Caco-2 (cell line): ENCODE data around the gene LIME1. TPM values are rescaled to one million over a fixed set of nuclear protein-coding genes. Genes with fewer than 3 reads are reported as not detected.

Source experiments
- BruUV-seq: library from RNA; stranded (reverse); fragments of 400-500 nt; replicated peaks from 2 replicates; lab custom pipeline; 2021; lab: Mats Ljungman, UMichigan
- CTCF ChIA-PET: fragments of 300-600 bp; sonication (Branson Sonifier 250); formaldehyde crosslinking; loops from one replicate; lab custom pipeline; 2022; ENCODE audit warnings: antibody characterized with exemption; lab: Charles Lee
- POLR2A ChIA-PET: fragments of 300-600 bp; sonication (Branson Sonifier 250); formaldehyde crosslinking; loops from one replicate; lab custom pipeline; 2022; ENCODE audit warnings: antibody characterized with exemption; lab: Charles Lee
- DNase-seq, 2 experiments: peaks; one replicate each; pipeline versions ENCODE4 v3.0.0 to v3.0.0-alpha.2; 2020 to 2022
- H3K27me3 ChIP-seq: replicated peaks from 2 replicates; pipeline ENCODE4 v1.6.0; 2011; ENCODE audit warnings: low read length; ENCODE audit not compliant: control insufficient read depth, insufficient read depth
- H3K36me3 ChIP-seq: 2 replicates; pipeline ENCODE4 v1.5.1; 2011; ENCODE audit warnings: low read length; ENCODE audit not compliant: control insufficient read depth, insufficient read depth
- H3K4me1 ChIP-seq: fragments of 250-450 bp; sonication (Bioruptor Pico); 2 replicates; pipeline ENCODE4 v1.5.1; 2020; ENCODE audit warnings: mild to moderate bottlenecking
- H3K4me3 ChIP-seq: 2 replicates; pipeline ENCODE4 v1.5.1; 2011; ENCODE audit warnings: low read depth, mild to moderate bottlenecking, control low read depth, low read length
- H3K9me3 ChIP-seq: fragments of 250-450 bp; sonication (Bioruptor Pico); 2 replicates; pipeline ENCODE4 v1.5.1; 2020; ENCODE audit warnings: mild to moderate bottlenecking, moderate library complexity
- H3K27ac Mint-ChIP-seq: one replicate; pipeline ENCODE4 v1.8.0; 2022; ENCODE audit warnings: mixed read lengths; ENCODE audit not compliant: unreplicated experiment
- H3K27me3 Mint-ChIP-seq: one replicate; pipeline ENCODE4 v1.8.0; 2022; ENCODE audit warnings: mixed read lengths; ENCODE audit not compliant: insufficient read depth, unreplicated experiment
- H3K36me3 Mint-ChIP-seq: one replicate; pipeline ENCODE4 v1.8.0; 2022; ENCODE audit warnings: mild to moderate bottlenecking, mixed read lengths; ENCODE audit not compliant: insufficient read depth, unreplicated experiment
- H3K4me1 Mint-ChIP-seq: one replicate; pipeline ENCODE4 v1.8.0; 2022; ENCODE audit warnings: low read depth, mixed read lengths; ENCODE audit not compliant: unreplicated experiment
- H3K4me3 Mint-ChIP-seq: one replicate; pipeline ENCODE4 v1.8.0; 2022; ENCODE audit warnings: mild to moderate bottlenecking, moderate library complexity, mixed read lengths; ENCODE audit not compliant: unreplicated experiment
- H3K9me3 Mint-ChIP-seq: one replicate; pipeline ENCODE4 v1.8.0; 2022; ENCODE audit warnings: mixed read lengths; ENCODE audit not compliant: unreplicated experiment
- CTCF ChIP-seq, 2 experiments: fragments of 200-600 bp in 1 of 2; IDR thresholded peaks; 1 replicate in 1 of 2; 2 replicates in 1 of 2; pipeline versions ENCODE4 v1.5.1 to v1.8.0; 2011 to 2022; ENCODE audit warnings: antibody characterized with exemption in 1 of 2, control low read depth in 1 of 2, inconsistent platforms in 1 of 2, low read depth in 1 of 2, low read length in 1 of 2, mild to moderate bottlenecking in 1 of 2, moderate library complexity in 1 of 2; ENCODE audit not compliant: insufficient read depth in 1 of 2, severe bottlenecking in 1 of 2, unreplicated experiment in 1 of 2
- intact Hi-C: fragments of 100-400 bp; cut with micrococcal nuclease; formaldehyde crosslinking; loops from one replicate; pipeline ENCODE4 v1.10.0; 2022; ENCODE audit not compliant: unreplicated experiment
- total RNA-seq: library from RNA; stranded (reverse); gene quantifications from 2 replicates; pipeline ENCODE4 v1.2.3, GENCODE V29; 2022

The LIME1 gene
- total RNA-seq, 1 experiment from 2014 or later, result 18.8 TPM

GRCh38 chr20:63769891-63770474 lies 33.5 kb downstream of the LIME1 start:
- H3K4me1 ChIP-seq, result no peaks in the 10 kb centered on the region

DNA sequence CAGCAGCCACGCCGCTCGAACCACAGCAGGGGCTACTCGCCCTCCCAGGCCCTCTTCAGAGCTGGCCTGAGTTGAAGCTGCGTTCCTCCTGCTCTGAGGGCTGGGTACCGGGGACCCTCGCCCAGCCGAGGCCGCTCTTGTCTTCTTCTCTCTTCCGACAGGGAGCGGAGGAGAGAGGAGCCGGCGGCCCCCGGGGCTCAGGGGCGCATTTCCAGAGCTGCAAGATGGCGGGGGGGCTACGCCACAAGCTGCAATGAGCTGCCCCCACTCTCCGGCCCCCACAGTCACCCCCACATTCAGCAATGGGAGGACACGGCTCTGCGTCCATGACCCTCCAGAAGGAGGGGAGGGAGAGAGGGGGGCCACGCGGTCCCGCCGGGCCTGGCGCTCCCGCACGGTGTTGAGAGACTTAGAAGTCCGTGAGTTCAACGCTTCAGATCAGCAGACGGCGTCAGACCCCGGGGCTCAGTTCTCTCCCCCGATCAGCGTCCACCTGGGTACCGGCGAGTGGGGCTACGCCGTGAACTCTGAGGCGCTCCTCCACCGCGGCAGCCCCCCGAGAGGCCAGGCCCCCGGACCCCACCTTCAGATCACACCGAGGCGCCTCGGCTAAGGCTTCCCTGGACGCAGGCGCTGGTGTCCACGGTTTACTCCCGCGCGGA lies 34.7 kb downstream of the LIME1 start:
- Histone ChIP-seq H3K4me1 (no peaks in the 10 kb centered on the region), H3K36me3 (no peaks in the 10 kb centered on the region), H3K4me3 (no peak overlapping the region), H3K27me3 (no peaks in the 10 kb centered on the region), H3K9me3 (no peaks in the 10 kb centered on the region)
- Mint-ChIP-seq H3K36me3 (no peaks in the 10 kb centered on the region), H3K4me3 (no peak overlapping the region), H3K27ac (no peak overlapping the region), H3K27me3 (no peaks in the 10 kb centered on the region), H3K4me1 (no peaks in the 10 kb centered on the region), H3K9me3 (no peaks in the 10 kb centered on the region)
- intact Hi-C loops, result no loop called here
- BruUV-seq, result no TSS peak
- ChIA-PET POLR2A (no interaction called here), CTCF (no interaction called here)
- DNase-seq, result no peak
- no peak for TF ChIP-seq CTCF (IDR thresholded peaks at IDR 0.05; ENCODE audit: insufficient read depth in 1 of 2, low read depth in 1 of 2, low read length in 1 of 2, severe bottlenecking in 1 of 2, unreplicated experiment in 1 of 2)

More at GRCh38 chr20:63769891-63770474, 33.5 kb downstream of the LIME1 start:
- no peak for TF ChIP-seq CTCF (IDR thresholded peaks at IDR 0.05; ENCODE audit: insufficient read depth in 1 of 2, low read depth in 1 of 2, low read length in 1 of 2, severe bottlenecking in 1 of 2, unreplicated experiment in 1 of 2)
- ChIA-PET CTCF (no interaction called here), POLR2A (no interaction called here)
- intact Hi-C loops, result no loop called here
- Mint-ChIP-seq H3K4me1 (no peaks in the 10 kb centered on the region), H3K27ac (no peak overlapping the region), H3K4me3 (no peak overlapping the region), H3K27me3 (no peaks in the 10 kb centered on the region), H3K36me3 (no peaks in the 10 kb centered on the region), H3K9me3 (no peaks in the 10 kb centered on the region)
- H3K27me3 ChIP-seq, result no peaks in the 10 kb centered on the region
- DNase-seq, result no peak
- no peak overlapping the region for H3K4me3 ChIP-seq
- BruUV-seq, result no TSS peak
- no peaks in the 10 kb centered on the region for H3K36me3 ChIP-seq
- H3K9me3 ChIP-seq, result no peaks in the 10 kb centered on the region

DNA sequence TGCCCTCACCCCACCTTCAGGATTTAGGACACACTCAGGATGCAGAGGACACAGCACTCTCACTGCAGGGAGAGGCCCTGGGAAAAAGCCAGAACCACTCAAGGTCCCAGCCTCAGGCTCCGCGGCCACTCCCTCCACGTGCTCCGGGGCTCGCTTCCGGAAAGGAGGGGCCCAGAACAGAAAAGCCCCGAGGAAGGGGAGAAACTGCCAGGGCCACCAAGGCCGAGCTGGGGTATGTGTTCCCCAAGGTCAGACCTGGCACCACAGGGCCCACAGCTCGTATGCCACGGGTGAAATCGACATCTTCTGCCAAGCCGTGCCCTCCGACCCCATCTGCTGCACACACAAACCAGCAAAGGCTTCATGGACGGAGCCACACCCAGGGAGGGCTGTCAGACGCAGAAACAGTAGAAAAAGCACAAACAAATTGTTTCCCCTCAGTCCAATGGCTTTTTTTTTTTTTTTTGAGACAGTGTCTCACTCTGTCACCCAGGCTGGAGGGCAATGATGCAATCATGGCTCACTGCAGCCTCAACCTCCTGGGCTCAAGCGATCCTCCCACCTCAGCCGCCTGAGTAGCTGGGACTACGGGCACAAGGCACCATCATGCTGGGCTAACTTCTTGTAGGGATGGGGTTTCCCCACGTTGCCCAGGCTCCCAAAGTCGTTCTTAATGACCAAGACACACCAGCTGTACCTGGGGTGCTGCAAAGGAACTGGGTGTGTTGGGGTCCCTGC lies 36.5 kb downstream of the LIME1 start:
- no peak overlapping the region for H3K27ac Mint-ChIP-seq
- no peak overlapping the region for H3K4me3 ChIP-seq
- no peaks in the 10 kb centered on the region for H3K36me3 Mint-ChIP-seq
- H3K27me3 Mint-ChIP-seq, result no peaks in the 10 kb centered on the region
- no peaks in the 10 kb centered on the region for H3K4me1 ChIP-seq
- BruUV-seq, result no TSS peak
- no peaks in the 10 kb centered on the region for H3K36me3 ChIP-seq
- H3K9me3 ChIP-seq, result no peaks in the 10 kb centered on the region
- H3K9me3 Mint-ChIP-seq, result no peaks in the 10 kb centered on the region
- intact Hi-C loops, result no loop called here
- H3K4me3 Mint-ChIP-seq, result no peak overlapping the region
- ChIA-PET POLR2A (no interaction called here), CTCF (no interaction called here)
- no peaks in the 10 kb centered on the region for H3K4me1 Mint-ChIP-seq
- no peak for DNase-seq
- no peaks in the 10 kb centered on the region for H3K27me3 ChIP-seq
- no peak for TF ChIP-seq CTCF (IDR thresholded peaks at IDR 0.05; ENCODE audit: insufficient read depth in 1 of 2, low read depth in 1 of 2, low read length in 1 of 2, severe bottlenecking in 1 of 2, unreplicated experiment in 1 of 2)
